SIG-M5 (cell line): ENCODE data around the gene C1QTNF12.

Experiments
- DNase-seq: peaks from one replicate; lab custom pipeline; 2025; lab: John Stamatoyannopoulos, UW

C1QTNF12 gene

GRCh38 chr1:1281533-1282321 is 35.2 kb upstream of the C1QTNF12 start:
- DNase-seq = no peak

GRCh38 chr1:1280782-1281481 is 34.4 kb upstream of the C1QTNF12 start:
- no peak for DNase-seq

- DNase-seq = no peak
Observed at GRCh38 chr1:1279028-1279427, 32.5 kb upstream of the C1QTNF12 start.

GRCh38 chr1:1278620-1279019 is 32.1 kb upstream of the C1QTNF12 start:
- DNase-seq = no peak

GRCh38 chr1:1275836-1276235 is 29.3 kb upstream of the C1QTNF12 start:
- no peak for DNase-seq

- DNase-seq = no peak
Observed at GRCh38 chr1:1274931-1275431, 28.5 kb upstream of the C1QTNF12 start.

- no peak for DNase-seq
Observed at GRCh38 chr1:1274299-1274930, 27.9 kb upstream of the C1QTNF12 start.

- peak; percentile 21 for DNase-seq
Observed at GRCh38 chr1:1273512-1274298, 27.2 kb upstream of the C1QTNF12 start, which contains the start of gene UBE2J2. UBE2J2 (minus strand) TSS chr1:1273854; CDS start chr1:1267992, 5,862 bp downstream.

GRCh38 chr1:1273209-1273511 is 26.6 kb upstream of the C1QTNF12 start:
- DNase-seq = no peak

GRCh38 chr1:1272341-1273208 is 26.1 kb upstream of the C1QTNF12 start:
- DNase-seq = no peak

- DNase-seq = no peak
Observed at GRCh38 chr1:1270813-1271212, 24.3 kb upstream of the C1QTNF12 start.

- no peak for DNase-seq
Observed at GRCh38 chr1:1268284-1268682, 21.8 kb upstream of the C1QTNF12 start.

- DNase-seq = no peak
Observed at GRCh38 chr1:1267488-1268283, 21.2 kb upstream of the C1QTNF12 start.

GRCh38 chr1:1264868-1265272 is 18.3 kb upstream of the C1QTNF12 start:
- DNase-seq = no peak

GRCh38 chr1:1264026-1264425 is 17.5 kb upstream of the C1QTNF12 start:
- no peak for DNase-seq

- no peak for DNase-seq
Observed at GRCh38 chr1:1262758-1263157, 16.2 kb upstream of the C1QTNF12 start.

GRCh38 chr1:1262071-1262470 is 15.5 kb upstream of the C1QTNF12 start:
- DNase-seq = no peak

GRCh38 chr1:1260843-1261560 is 14.5 kb upstream of the C1QTNF12 start:
- no peak for DNase-seq

GRCh38 chr1:1259951-1260600 is 13.6 kb upstream of the C1QTNF12 start:
- DNase-seq = no peak
